ENCODE results near the gene STAG1.
"Not testable (repeated sequence)": the region's sequence is repeated elsewhere in the genome, so short reads cannot be mapped to it uniquely, and the experiment has no call there.

STAG1 gene

GRCh38 chr3:136343446-136343845 is 408.7 kb downstream of the STAG1 start:
- Mint-ChIP-seq H3K27me3 (ENCODE audit: low read depth, poor library complexity) (peaks cover under 1% of the 10 kb centered on the region), H3K36me3 (ENCODE audit: low read depth) (peaks cover 61% of the 10 kb centered on the region), H3K4me1 (no peaks in the 10 kb centered on the region), H3K9me3 (no peaks in the 10 kb centered on the region), H3K27ac (peak overlapping the region; percentile 78), H3K4me3 (no peak overlapping the region)
- no peak for TF ChIP-seq CTCF (IDR thresholded peaks at IDR 0.05)
- DNase-seq: no peak

- no peak overlapping the region for H3K27ac Mint-ChIP-seq
- H3K36me3 Mint-ChIP-seq (ENCODE audit: low read depth): peaks cover 88% of the 10 kb centered on the region
- no peak overlapping the region for H3K4me3 Mint-ChIP-seq
These were observed 415.7 kb downstream of the STAG1 start for GRCh38 chr3:136336329-136337100.

GRCh38 chr3:136334726-136335125 is 417.5 kb downstream of the STAG1 start:
- DNase-seq; H3K4me1 Mint-ChIP-seq; H3K9me3 Mint-ChIP-seq; H3K27ac Mint-ChIP-seq; H3K4me3 Mint-ChIP-seq; H3K27me3 Mint-ChIP-seq (ENCODE audit: low read depth, poor library complexity): not testable (repeated sequence)
- H3K36me3 Mint-ChIP-seq (ENCODE audit: low read depth): peaks cover 78% of the 10 kb centered on the region

More at GRCh38 chr3:136336329-136337100, 415.7 kb downstream of the STAG1 start:
- Mint-ChIP-seq H3K4me1 (no peaks in the 10 kb centered on the region), H3K9me3 (no peaks in the 10 kb centered on the region), H3K27me3 (ENCODE audit: low read depth, poor library complexity) (no peaks in the 10 kb centered on the region)
- no peak for DNase-seq
- no peak for TF ChIP-seq CTCF (IDR thresholded peaks at IDR 0.05)

- no peak overlapping the region for H3K4me3 Mint-ChIP-seq
- H3K27ac Mint-ChIP-seq: no peak overlapping the region
- no peaks in the 10 kb centered on the region for H3K4me1 Mint-ChIP-seq
- no peaks in the 10 kb centered on the region for H3K9me3 Mint-ChIP-seq
- peaks cover 79% of the 10 kb centered on the region for H3K36me3 Mint-ChIP-seq (ENCODE audit: low read depth)
- H3K27me3 Mint-ChIP-seq (ENCODE audit: low read depth, poor library complexity): no peaks in the 10 kb centered on the region
- no peak for DNase-seq
- TF ChIP-seq CTCF (IDR thresholded peaks at IDR 0.05): no peak
These were observed 418.0 kb downstream of the STAG1 start for GRCh38 chr3:136334209-136334608.

- Mint-ChIP-seq H3K27ac (peak overlapping the region; percentile 55), H3K27me3 (ENCODE audit: low read depth, poor library complexity) (no peaks in the 10 kb centered on the region), H3K9me3 (no peaks in the 10 kb centered on the region), H3K4me3 (no peak overlapping the region), H3K36me3 (ENCODE audit: low read depth) (peaks cover 80% of the 10 kb centered on the region), H3K4me1 (no peaks in the 10 kb centered on the region)
- no peak for DNase-seq
- no peak for TF ChIP-seq CTCF (IDR thresholded peaks at IDR 0.05)
These were observed 419.4 kb downstream of the STAG1 start for GRCh38 chr3:136332776-136333175.

GRCh38 chr3:136332302-136332701 is 419.9 kb downstream of the STAG1 start:
- no peak for DNase-seq
- no peak for TF ChIP-seq CTCF (IDR thresholded peaks at IDR 0.05)
- H3K27me3 Mint-ChIP-seq (ENCODE audit: low read depth, poor library complexity): no peaks in the 10 kb centered on the region
- peaks cover 78% of the 10 kb centered on the region for H3K36me3 Mint-ChIP-seq (ENCODE audit: low read depth)
- H3K27ac Mint-ChIP-seq: no peak overlapping the region
- H3K4me1 Mint-ChIP-seq: no peaks in the 10 kb centered on the region
- no peak overlapping the region for H3K4me3 Mint-ChIP-seq
- no peaks in the 10 kb centered on the region for H3K9me3 Mint-ChIP-seq
